Esophagus squamous epithelium (tissue), 5 donors: Measurements from ENCODE around the gene FBXL5. TPM values are rescaled to one million over a fixed set of nuclear protein-coding genes. Genes with fewer than 3 reads are reported as not detected.

Experiments used
- DNase-seq: peaks from one replicate; lab custom pipeline; 2025; lab: John Stamatoyannopoulos, UW
- H3K27ac ChIP-seq, 4 donors: fragments of 200-600 bp; sonication (generic); one replicate each; pipeline ENCODE4 v1.5.1; 2016 to 2019; ENCODE audit warnings: mild to moderate bottlenecking in 1 of 4
- H3K27me3 ChIP-seq, 4 donors: fragments of 200-600 bp; sonication (generic); 1 replicate in 3 of 4; 2 replicates in 1 of 4; pipeline versions ENCODE4 v1.5.1 to v1.6.0; 2017 to 2021; ENCODE audit warnings: antibody characterized with exemption in 1 of 4
- H3K36me3 ChIP-seq, 3 donors: fragments of 200-600 bp; sonication (generic); one replicate each; pipeline ENCODE4 v1.5.1; 2016 to 2019
- H3K4me1 ChIP-seq, 3 donors: fragments of 200-600 bp; sonication (generic); one replicate each; pipeline ENCODE4 v1.5.1; 2017 to 2019
- H3K4me3 ChIP-seq, 4 donors: fragments of 200-600 bp; sonication (generic); 1 replicate in 3 of 4; 2 replicates in 1 of 4; pipeline ENCODE4 v1.5.1; 2016 to 2019; ENCODE audit warnings: mild to moderate bottlenecking in 2 of 4, moderate library complexity in 1 of 4
- H3K9me3 ChIP-seq, 3 donors: fragments of 200-600 bp; sonication (generic); one replicate each; pipeline ENCODE4 v1.5.1; 2016 to 2019
- POLR2A ChIP-seq, 4 donors: fragments of 450-650 bp; IDR thresholded peaks; one replicate each; pipeline ENCODE4 v1.6.1; 2017; ENCODE audit warnings: antibody characterized with exemption in 4 of 4, mild to moderate bottlenecking in 4 of 4, moderate library complexity in 3 of 4
- WGBS, 2 donors: methylation state at CpG; one replicate each; pipeline ENCODE4 v1.1.5; 2018; 5-methylcytosine and 5-hydroxymethylcytosine counted together
- intact Hi-C: fragments of 100-400 bp; cut with DNase I; formaldehyde crosslinking; loops from one replicate; pipeline ENCODE4 v1.15.0; 2022
- total RNA-seq, 4 donors: library from RNA; depleted of rRNA; stranded (reverse); fragments of >200 nt; gene quantifications; one replicate each; pipeline ENCODE4 v1.1.0, GENCODE V29; 2016
- TF ChIP-seq, protein P1 (sequence below), 6 experiments: fragments of 450-650 bp in 4 of 6; fragments of 200-600 bp in 2 of 6; sonication (generic) in 2 of 6; IDR thresholded peaks; one replicate each; pipeline ENCODE4 v1.5.1; 2016 to 2019; ENCODE audit warnings: antibody characterized with exemption in 6 of 6, mild to moderate bottlenecking in 4 of 6, moderate library complexity in 4 of 6
- donor health status: DM: yes; HTN: yes; CAD: no.

FBXL5 gene
- total RNA-seq, 4 donors from 2014 or later: 39.2 to 119 (median 72.3) TPM

DNA sequence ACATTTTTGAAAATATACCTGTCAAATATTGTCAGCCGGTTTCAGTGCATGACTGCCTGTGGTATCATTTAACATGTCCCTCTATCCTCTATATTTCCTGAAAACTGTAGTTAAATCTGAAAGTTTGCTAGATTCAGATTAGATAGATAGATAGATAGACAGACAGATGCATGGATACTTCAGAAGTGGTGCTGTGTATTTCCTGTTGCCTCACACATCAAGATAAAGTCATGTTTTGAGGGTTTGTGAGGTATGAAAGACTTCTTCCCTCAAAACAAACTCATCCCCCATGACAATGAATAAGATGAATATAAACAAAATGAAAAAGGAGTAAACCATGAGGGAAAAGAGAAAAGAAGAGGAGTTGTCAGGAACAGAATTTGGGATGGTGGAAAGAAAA is 41.7 kb upstream of the FBXL5 start:
- 88 to 89% methylated on average over 1 of the region's 1 CpG for WGBS, 2 donors
- Histone ChIP-seq H3K27me3 (no peaks in the 10 kb centered on the region), H3K9me3 (no peaks in the 10 kb centered on the region), H3K36me3 (no peaks in the 10 kb centered on the region), H3K4me3 (no peak overlapping the region), H3K4me1 (peaks cover 5 to 30% (median 12%) of the 10 kb centered on the region in 3 donors), H3K27ac (no peak overlapping the region)
- intact Hi-C loops: no loop called here
- TF ChIP-seq, protein P1, sequence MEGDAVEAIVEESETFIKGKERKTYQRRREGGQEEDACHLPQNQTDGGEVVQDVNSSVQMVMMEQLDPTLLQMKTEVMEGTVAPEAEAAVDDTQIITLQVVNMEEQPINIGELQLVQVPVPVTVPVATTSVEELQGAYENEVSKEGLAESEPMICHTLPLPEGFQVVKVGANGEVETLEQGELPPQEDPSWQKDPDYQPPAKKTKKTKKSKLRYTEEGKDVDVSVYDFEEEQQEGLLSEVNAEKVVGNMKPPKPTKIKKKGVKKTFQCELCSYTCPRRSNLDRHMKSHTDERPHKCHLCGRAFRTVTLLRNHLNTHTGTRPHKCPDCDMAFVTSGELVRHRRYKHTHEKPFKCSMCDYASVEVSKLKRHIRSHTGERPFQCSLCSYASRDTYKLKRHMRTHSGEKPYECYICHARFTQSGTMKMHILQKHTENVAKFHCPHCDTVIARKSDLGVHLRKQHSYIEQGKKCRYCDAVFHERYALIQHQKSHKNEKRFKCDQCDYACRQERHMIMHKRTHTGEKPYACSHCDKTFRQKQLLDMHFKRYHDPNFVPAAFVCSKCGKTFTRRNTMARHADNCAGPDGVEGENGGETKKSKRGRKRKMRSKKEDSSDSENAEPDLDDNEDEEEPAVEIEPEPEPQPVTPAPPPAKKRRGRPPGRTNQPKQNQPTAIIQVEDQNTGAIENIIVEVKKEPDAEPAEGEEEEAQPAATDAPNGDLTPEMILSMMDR (IDR thresholded peaks at IDR 0.05): no peak
- TF ChIP-seq POLR2A (IDR thresholded peaks at IDR 0.05): no peak
- DNase-seq: no peak

DNA sequence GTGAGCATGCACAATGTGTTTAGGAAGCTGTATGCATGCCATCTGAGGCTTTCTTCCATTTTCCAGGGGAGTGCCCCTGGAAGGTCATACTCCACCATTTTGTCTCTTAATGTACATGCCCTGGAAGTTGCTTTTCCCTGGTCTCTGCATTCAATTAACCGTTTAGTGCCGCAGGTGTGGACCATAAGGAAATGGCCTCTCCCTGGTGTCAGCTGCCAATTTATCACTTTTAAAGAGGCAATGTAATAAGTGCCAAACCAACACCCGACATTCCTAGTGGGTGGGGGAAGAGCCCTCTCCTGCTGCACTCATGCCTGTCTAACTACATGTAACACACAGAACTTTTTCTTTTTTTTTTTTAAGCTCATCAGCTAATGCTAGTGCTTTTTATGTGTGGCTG is 40.6 kb upstream of the FBXL5 start:
- Histone ChIP-seq H3K9me3 (no peaks in the 10 kb centered on the region), H3K4me3 (no peak overlapping the region), H3K36me3 (no peaks in the 10 kb centered on the region), H3K27ac (peak overlapping the region in 1 of 4 donors; percentile 72), H3K4me1 (peaks cover 5 to 41% (median 15%) of the 10 kb centered on the region in 3 donors), H3K27me3 (no peaks in the 10 kb centered on the region)
- no peak for DNase-seq
- intact Hi-C loops: no loop called here
- 42 to 55% methylated on average over 3 of the region's 3 CpGs for WGBS, 2 donors
- no peak for TF ChIP-seq POLR2A (IDR thresholded peaks at IDR 0.05)
- TF ChIP-seq, protein P1 (IDR thresholded peaks at IDR 0.05): no peak

DNA sequence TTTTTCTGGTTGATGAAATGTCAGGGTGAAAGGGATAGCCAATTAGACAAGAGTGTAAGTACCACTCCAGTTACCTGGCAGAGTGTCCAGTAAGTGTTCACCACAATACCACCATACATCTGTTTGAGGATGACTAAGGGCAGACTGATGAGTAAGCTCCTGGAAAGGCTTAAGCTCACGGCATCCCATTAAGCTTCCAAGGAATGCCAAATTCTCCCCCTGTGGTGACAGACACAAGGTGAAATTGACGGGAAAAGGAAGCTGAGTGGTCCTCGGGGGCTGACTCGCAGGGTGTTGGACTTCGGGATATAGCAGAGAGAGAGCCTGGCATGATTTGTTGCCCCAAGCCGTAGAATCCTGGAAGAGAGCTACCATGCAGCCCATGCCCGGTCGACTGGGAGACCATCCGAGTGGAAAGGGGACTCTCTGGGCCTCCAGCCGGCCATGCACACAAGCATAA is 40.1 kb upstream of the FBXL5 start:
- Histone ChIP-seq H3K4me3 (no peak overlapping the region), H3K36me3 (no peaks in the 10 kb centered on the region), H3K9me3 (no peaks in the 10 kb centered on the region), H3K27me3 (no peaks in the 10 kb centered on the region), H3K27ac (peak overlapping the region in 3 of 4 donors; percentile 29 to 72 (median 67)), H3K4me1 (peaks cover 5 to 45% (median 18%) of the 10 kb centered on the region in 3 donors)
- WGBS, 2 donors: 60 to 65% methylated on average over 6 to 10 of the region's 10 CpGs
- intact Hi-C loops: no loop called here
- no peak for DNase-seq
- no peak for TF ChIP-seq POLR2A (IDR thresholded peaks at IDR 0.05)
- TF ChIP-seq, protein P1 (IDR thresholded peaks at IDR 0.05): peak in 1 of 6 experiments; percentile 16

DNA sequence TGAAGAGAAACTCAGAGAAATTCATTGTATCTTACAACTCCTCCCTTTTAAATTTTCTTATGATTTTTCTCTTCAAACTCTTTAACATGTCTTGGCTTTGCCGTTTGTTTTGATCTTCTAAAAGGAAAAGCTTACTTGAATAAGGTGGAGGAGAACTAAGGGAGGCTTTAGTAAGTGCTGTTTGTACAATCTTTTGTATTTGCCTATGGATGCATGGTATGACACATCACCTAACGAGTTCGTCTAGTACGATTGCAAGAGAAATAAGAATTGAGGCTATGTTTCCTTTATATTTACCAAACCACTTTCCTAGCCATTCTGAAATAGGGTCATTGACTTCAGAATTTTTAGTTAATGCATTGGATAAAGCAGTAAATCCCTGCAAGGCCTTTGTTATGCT is 39.3 kb upstream of the FBXL5 start:
- TF ChIP-seq, protein P1 (IDR thresholded peaks at IDR 0.05): no peak
- no peak for TF ChIP-seq POLR2A (IDR thresholded peaks at IDR 0.05)
- WGBS, 2 donors: 30 to 47% methylated on average over 4 of the region's 4 CpGs
- peaks cover 5 to 50% (median 18%) of the 10 kb centered on the region in 3 donors for H3K4me1 ChIP-seq
- H3K27ac ChIP-seq: peak overlapping the region in 3 of 4 donors; percentile 43 to 72 (median 67)
- peaks cover 0 to under 1% (median 0%) of the 10 kb centered on the region in 3 donors for H3K36me3 ChIP-seq
- intact Hi-C loops: no loop called here
- DNase-seq: no peak
- no peaks in the 10 kb centered on the region for H3K27me3 ChIP-seq
- no peaks in the 10 kb centered on the region for H3K9me3 ChIP-seq
- H3K4me3 ChIP-seq: no peak overlapping the region

DNA sequence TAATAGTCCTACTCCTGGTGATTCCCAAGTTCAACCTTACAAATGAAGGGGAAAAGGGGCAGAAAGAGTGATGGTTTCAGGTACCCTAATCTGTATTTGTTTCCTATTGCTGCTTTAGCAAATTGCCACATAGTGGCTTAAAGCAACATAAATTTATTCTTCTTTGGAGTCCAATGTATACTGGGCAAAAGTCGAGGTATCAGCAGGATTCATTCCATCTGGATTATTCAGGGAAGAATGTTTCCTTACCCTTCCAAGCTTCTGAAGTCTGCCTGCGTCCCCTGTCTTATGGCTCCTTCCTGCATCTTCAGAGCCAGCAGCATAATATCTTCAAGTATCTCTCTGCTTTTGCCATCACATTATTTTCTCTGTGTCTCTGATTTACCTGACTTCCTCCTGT is 37.4 kb upstream of the FBXL5 start:
- TF ChIP-seq, protein P1 (IDR thresholded peaks at IDR 0.05): no peak
- no peak for TF ChIP-seq POLR2A (IDR thresholded peaks at IDR 0.05)
- Histone ChIP-seq H3K27me3 (no peaks in the 10 kb centered on the region), H3K9me3 (no peaks in the 10 kb centered on the region), H3K4me1 (peaks cover 5 to 50% (median 18%) of the 10 kb centered on the region in 3 donors), H3K36me3 (peaks cover 0 to 12% (median 2%) of the 10 kb centered on the region in 3 donors), H3K27ac (no peak overlapping the region), H3K4me3 (no peak overlapping the region)
- no peak for DNase-seq
- intact Hi-C loops: no loop called here
- WGBS, 2 donors: 88 to 96% methylated on average over 2 of the region's 2 CpGs
